Measurements from ENCODE around the gene PCCA.

GRCh38 chr13:100532090-100532766, 443.3 kb downstream of the PCCA start:
- TF ChIP-seq CTCF (IDR thresholded peaks at IDR 0.05) (no peak), POLR2AphosphoS5 (IDR thresholded peaks at IDR 0.05) (no peak), POLR2A (IDR thresholded peaks at IDR 0.05) (no peak)
